GM08714 (cell line): ENCODE measurements around the gene SARDH.

Experiments used
- H3K4me3 ChIP-seq: fragments of 200-500 bp; sonication (Bioruptor generic); 2 replicates; pipeline ENCODE4 v1.5.1; 2014; ENCODE audit warnings: mild to moderate bottlenecking, low read length, inconsistent platforms
- ZNF274 ChIP-seq: IDR thresholded peaks from 2 replicates; pipeline ENCODE4 v1.6.1; 2012; ENCODE audit warnings: mild to moderate bottlenecking, low read depth, low read length

Gene SARDH

GRCh38 chr9:133739408-133740280 is 1.5 kb upstream of the SARDH start:
- TF ChIP-seq ZNF274: no peak
- no peak overlapping the region for H3K4me3 ChIP-seq

GRCh38 chr9:133738640-133739225 is 581 bp upstream of the SARDH start:
- no peak for TF ChIP-seq ZNF274
- no peak overlapping the region for H3K4me3 ChIP-seq

- H3K4me3 ChIP-seq: no peak overlapping the region
- TF ChIP-seq ZNF274: no peak
These were observed 930 bp downstream of the SARDH start for GRCh38 chr9:133737071-133737773.

GRCh38 chr9:133735931-133736330 is 2.2 kb downstream of the SARDH start:
- no peak overlapping the region for H3K4me3 ChIP-seq
- TF ChIP-seq ZNF274: no peak

GRCh38 chr9:133735415-133735775 is 2.8 kb downstream of the SARDH start:
- H3K4me3 ChIP-seq: no peak overlapping the region
- no peak for TF ChIP-seq ZNF274

GRCh38 chr9:133734590-133735414 is 3.4 kb downstream of the SARDH start:
- TF ChIP-seq ZNF274: no peak
- H3K4me3 ChIP-seq: no peak overlapping the region

- H3K4me3 ChIP-seq: no peak overlapping the region
- no peak for TF ChIP-seq ZNF274
These were observed 4.2 kb downstream of the SARDH start for GRCh38 chr9:133733796-133734533.

GRCh38 chr9:133733421-133733795 is 4.7 kb downstream of the SARDH start:
- no peak for TF ChIP-seq ZNF274
- H3K4me3 ChIP-seq: no peak overlapping the region

GRCh38 chr9:133732639-133733408 is 5.3 kb downstream of the SARDH start:
- H3K4me3 ChIP-seq: no peak overlapping the region
- no peak for TF ChIP-seq ZNF274

GRCh38 chr9:133731876-133732638 is 6.1 kb downstream of the SARDH start:
- H3K4me3 ChIP-seq: no peak overlapping the region
- no peak for TF ChIP-seq ZNF274

GRCh38 chr9:133730994-133731715 is 7.0 kb downstream of the SARDH start:
- H3K4me3 ChIP-seq: no peak overlapping the region
- no peak for TF ChIP-seq ZNF274
